22Rv1 (cell line): ENCODE measurements around the gene GDPD4.

ENCODE experiments used
- H3K27ac ChIP-seq: fragments of 450-650 bp; 2 replicates; pipeline ENCODE4 v1.5.1; 2017
- CTCF ChIP-seq: fragments of 450-650 bp; IDR thresholded peaks from 2 replicates; pipeline ENCODE4 v1.5.1; 2017; ENCODE audit warnings: mild to moderate bottlenecking
- ZFX ChIP-seq: fragments of 450-650 bp; IDR thresholded peaks from 2 replicates; pipeline ENCODE4 v1.6.1; 2017; ENCODE audit warnings: antibody characterized with exemption, borderline replicate concordance

GDPD4 gene

DNA sequence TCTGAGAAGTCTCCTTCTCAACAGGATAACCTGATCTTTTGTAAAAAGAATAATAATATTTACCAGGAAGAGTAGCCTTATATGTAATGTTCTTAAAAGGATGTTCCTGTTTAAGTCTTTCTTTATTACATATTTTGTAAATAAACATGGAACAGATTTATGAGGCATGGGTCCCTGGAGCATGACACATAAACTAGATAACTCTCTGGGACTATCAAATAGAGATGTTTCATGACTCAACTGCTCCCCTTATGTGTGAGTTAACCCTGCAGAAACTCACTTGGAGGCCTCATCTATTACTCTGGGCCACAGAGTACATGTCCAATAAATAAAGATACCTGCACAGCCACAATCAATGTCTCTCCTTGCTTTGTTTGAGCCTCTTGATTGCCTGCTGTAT, 64.6 kb downstream of the GDPD4 start:
- H3K27ac ChIP-seq = peak overlapping the region; percentile 54
- TF ChIP-seq CTCF (no peak), ZFX (no peak)

- H3K27ac ChIP-seq = no peak overlapping the region
- no peak for TF ChIP-seq CTCF
- TF ChIP-seq ZFX = no peak
Measured at GRCh38 chr11:77233011-77233410, 68.5 kb downstream of the GDPD4 start.

DNA sequence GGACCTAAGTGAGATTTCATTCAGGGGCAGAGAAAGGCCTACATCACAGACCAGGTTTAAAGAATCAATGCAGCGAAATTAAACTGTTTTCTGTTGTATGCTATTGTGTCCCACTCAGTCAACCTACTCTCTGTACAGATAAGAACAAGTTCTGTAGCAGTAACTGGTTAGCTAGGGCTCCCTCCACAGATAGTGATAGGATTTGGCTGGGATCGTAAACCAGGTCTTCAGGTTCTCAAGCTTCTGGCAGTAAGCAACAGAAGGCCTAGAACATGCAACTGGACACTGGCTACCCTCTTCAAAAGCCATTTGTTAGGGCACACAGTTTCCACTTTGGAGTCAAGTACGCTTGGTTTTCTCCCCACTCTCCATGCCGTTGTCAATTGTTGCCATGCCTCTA, 69.2 kb downstream of the GDPD4 start:
- H3K27ac ChIP-seq = no peak overlapping the region
- no peak for TF ChIP-seq CTCF
- no peak for TF ChIP-seq ZFX

DNA sequence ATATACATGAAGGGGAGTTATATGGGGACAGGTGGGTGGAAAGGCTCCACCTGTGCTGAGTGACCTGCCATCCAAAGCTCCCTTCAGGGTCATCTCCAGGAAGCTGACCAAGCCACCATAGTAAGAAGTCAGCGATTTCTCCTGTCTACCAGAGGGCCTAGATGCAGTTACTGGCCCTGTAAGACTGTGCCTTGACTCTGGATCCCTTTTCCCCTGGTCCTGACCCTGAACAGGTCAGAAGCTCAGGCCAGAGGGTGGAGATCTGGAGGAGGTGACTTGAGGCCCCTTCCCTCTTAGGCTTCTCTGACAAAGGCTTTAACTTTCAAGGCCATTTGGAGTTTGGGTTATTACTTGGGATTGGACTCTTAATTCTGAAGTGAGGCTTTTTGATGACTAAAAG, 69.7 kb downstream of the GDPD4 start:
- H3K27ac ChIP-seq = no peak overlapping the region
- TF ChIP-seq ZFX = no peak
- TF ChIP-seq CTCF = no peak

DNA sequence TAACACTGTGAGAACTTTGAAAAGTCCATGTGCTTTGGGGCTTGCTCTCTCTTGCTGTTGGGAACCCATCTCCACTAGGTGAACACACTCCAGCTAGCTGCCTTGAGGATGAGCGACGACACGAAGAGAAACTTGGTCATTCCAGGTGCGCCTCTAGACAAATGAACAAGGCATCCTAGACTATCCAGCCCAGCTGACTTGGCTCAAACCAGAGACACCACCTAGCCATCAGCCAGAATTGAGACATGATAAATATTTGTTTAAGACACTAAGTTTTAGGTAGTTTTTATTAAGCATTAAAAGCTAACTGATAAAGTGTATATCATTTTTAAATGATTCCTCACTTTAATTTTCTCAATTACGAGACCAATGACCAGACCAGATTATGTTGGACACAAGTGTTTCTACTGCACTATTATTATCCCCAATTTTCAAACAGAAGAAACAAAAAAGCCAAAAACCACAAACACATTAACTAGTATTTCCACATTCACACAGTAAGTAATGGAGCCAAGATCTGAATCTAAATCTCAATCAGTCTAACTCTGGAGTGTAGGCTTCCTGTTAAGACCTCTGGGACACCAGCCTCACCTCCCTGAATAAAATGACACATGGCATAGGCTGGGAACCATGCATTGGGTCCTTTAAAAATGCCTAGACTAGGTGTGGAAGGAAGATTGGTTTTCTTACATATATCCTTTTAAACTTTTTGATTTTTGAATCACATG, 70.4 kb downstream of the GDPD4 start:
- TF ChIP-seq ZFX (no peak), CTCF (no peak)
- H3K27ac ChIP-seq = no peak overlapping the region

- no peak overlapping the region for H3K27ac ChIP-seq
- TF ChIP-seq CTCF (no peak), ZFX (no peak)
Measured at GRCh38 chr11:77223797-77224196, 77.7 kb downstream of the GDPD4 start.

GRCh38 chr11:77217156-77217555, 84.3 kb downstream of the GDPD4 start:
- TF ChIP-seq ZFX (no peak), CTCF (no peak)
- no peak overlapping the region for H3K27ac ChIP-seq
